Osteoblast (primary cell): ENCODE measurements around the gene PRORP. TPM values are rescaled to one million over a fixed set of nuclear protein-coding genes. Genes with fewer than 3 reads are reported as not detected.
A peak's percentile ranks its signal among the peaks of the same experiment; 100 is the strongest.

Source experiments
- DNase-seq: peaks from one replicate; pipeline ENCODE4 v3.0.0; 2011; ENCODE audit warnings: low spot score, mixed read lengths; ENCODE audit not compliant: insufficient read length; ENCODE audit errors: missing footprints
- H2AFZ ChIP-seq: 2 replicates; pipeline ENCODE4 v1.6.0; 2011; ENCODE audit warnings: mild to moderate bottlenecking, low read length
- H3K27ac ChIP-seq: 2 replicates; pipeline ENCODE4 v1.5.1; 2011; ENCODE audit warnings: mild to moderate bottlenecking, low read depth, low read length, moderate library complexity
- H3K27me3 ChIP-seq: 2 replicates; pipeline ENCODE4 v1.6.0; 2012; ENCODE audit warnings: mild to moderate bottlenecking, control low read depth, inconsistent platforms, low read length, moderate library complexity; ENCODE audit not compliant: insufficient read depth
- H3K36me3 ChIP-seq: 2 replicates; pipeline ENCODE4 v1.5.1; 2011; ENCODE audit warnings: mild to moderate bottlenecking, low read length, control low read depth, moderate library complexity; ENCODE audit not compliant: insufficient read depth
- H3K4me1 ChIP-seq: 2 replicates; pipeline ENCODE4 v1.5.1; 2011; ENCODE audit warnings: mild to moderate bottlenecking, low read length, control low read depth, moderate library complexity; ENCODE audit not compliant: insufficient read depth
- H3K4me2 ChIP-seq: 2 replicates; pipeline ENCODE4 v1.6.0; 2011; ENCODE audit warnings: mild to moderate bottlenecking, low read length; ENCODE audit not compliant: insufficient read depth
- H3K4me3 ChIP-seq: fragments of 200-600 bp; sonication (generic); 3 replicates; pipeline ENCODE4 v1.5.1; 2012; ENCODE audit warnings: mild to moderate bottlenecking, low read length, inconsistent platforms; ENCODE audit not compliant: insufficient read depth
- H3K79me2 ChIP-seq: 2 replicates; pipeline ENCODE4 v1.6.0; 2012; ENCODE audit warnings: mild to moderate bottlenecking, low read length, control low read depth, inconsistent platforms; ENCODE audit not compliant: insufficient read depth
- H3K9me3 ChIP-seq: 2 replicates; pipeline ENCODE4 v1.5.1; 2011; ENCODE audit warnings: low read depth, low read length, control low read depth
- H4K20me1 ChIP-seq: 2 replicates; pipeline ENCODE4 v1.6.0; 2012; ENCODE audit warnings: mild to moderate bottlenecking, low read length, control low read depth; ENCODE audit not compliant: insufficient read depth
- total RNA-seq: library from RNA; depleted of rRNA; stranded (reverse); fragments of >200 nt; gene quantifications from 2 replicates; pipeline ENCODE4 v1.2.3, GENCODE V29; 2012
- TF ChIP-seq, protein P1 (sequence below): IDR thresholded peaks from 2 replicates; pipeline ENCODE4 v1.5.1; 2011; ENCODE audit warnings: mild to moderate bottlenecking, low read depth, low read length, moderate library complexity; ENCODE audit errors: extremely low read depth

Gene PRORP
- total RNA-seq, 1 donor: 30.4 TPM

- peaks cover 3% of the 10 kb centered on the region for H4K20me1 ChIP-seq
- TF ChIP-seq, protein P1, sequence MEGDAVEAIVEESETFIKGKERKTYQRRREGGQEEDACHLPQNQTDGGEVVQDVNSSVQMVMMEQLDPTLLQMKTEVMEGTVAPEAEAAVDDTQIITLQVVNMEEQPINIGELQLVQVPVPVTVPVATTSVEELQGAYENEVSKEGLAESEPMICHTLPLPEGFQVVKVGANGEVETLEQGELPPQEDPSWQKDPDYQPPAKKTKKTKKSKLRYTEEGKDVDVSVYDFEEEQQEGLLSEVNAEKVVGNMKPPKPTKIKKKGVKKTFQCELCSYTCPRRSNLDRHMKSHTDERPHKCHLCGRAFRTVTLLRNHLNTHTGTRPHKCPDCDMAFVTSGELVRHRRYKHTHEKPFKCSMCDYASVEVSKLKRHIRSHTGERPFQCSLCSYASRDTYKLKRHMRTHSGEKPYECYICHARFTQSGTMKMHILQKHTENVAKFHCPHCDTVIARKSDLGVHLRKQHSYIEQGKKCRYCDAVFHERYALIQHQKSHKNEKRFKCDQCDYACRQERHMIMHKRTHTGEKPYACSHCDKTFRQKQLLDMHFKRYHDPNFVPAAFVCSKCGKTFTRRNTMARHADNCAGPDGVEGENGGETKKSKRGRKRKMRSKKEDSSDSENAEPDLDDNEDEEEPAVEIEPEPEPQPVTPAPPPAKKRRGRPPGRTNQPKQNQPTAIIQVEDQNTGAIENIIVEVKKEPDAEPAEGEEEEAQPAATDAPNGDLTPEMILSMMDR: no peak
These were observed 12.2 kb downstream of the PRORP start for GRCh38 chr14:35134329-35135123.

GRCh38 chr14:35138585-35138984 is 16.2 kb downstream of the PRORP start:
- no peaks in the 10 kb centered on the region for H3K9me3 ChIP-seq

More at GRCh38 chr14:35134329-35135123, 12.2 kb downstream of the PRORP start:
- H3K9me3 ChIP-seq: no peaks in the 10 kb centered on the region
- no peak overlapping the region for H3K4me2 ChIP-seq
- no peaks in the 10 kb centered on the region for H3K27me3 ChIP-seq
- peaks cover 40% of the 10 kb centered on the region for H3K79me2 ChIP-seq
- H3K4me1 ChIP-seq: no peaks in the 10 kb centered on the region
- no peak overlapping the region for H2AFZ ChIP-seq
- no peak for DNase-seq
- peaks cover 5% of the 10 kb centered on the region for H3K36me3 ChIP-seq
- no peak overlapping the region for H3K4me3 ChIP-seq
- H3K27ac ChIP-seq: no peak overlapping the region

GRCh38 chr14:35140718-35141581 is 18.6 kb downstream of the PRORP start:
- TF ChIP-seq, protein P1: peak; percentile 42
- H3K9me3 ChIP-seq: no peaks in the 10 kb centered on the region
- H3K4me3 ChIP-seq: no peak overlapping the region
- DNase-seq: no peak
- no peak overlapping the region for H3K27ac ChIP-seq
- peaks cover 18% of the 10 kb centered on the region for H3K79me2 ChIP-seq
- no peaks in the 10 kb centered on the region for H4K20me1 ChIP-seq
- no peak overlapping the region for H2AFZ ChIP-seq
- H3K27me3 ChIP-seq: no peaks in the 10 kb centered on the region
- no peaks in the 10 kb centered on the region for H3K36me3 ChIP-seq
- H3K4me1 ChIP-seq: no peaks in the 10 kb centered on the region
- no peak overlapping the region for H3K4me2 ChIP-seq

More at GRCh38 chr14:35138585-35138984, 16.2 kb downstream of the PRORP start:
- Histone ChIP-seq H3K4me3 (no peak overlapping the region), H3K36me3 (peaks cover 5% of the 10 kb centered on the region), H3K4me1 (no peaks in the 10 kb centered on the region), H3K79me2 (peaks cover 31% of the 10 kb centered on the region), H3K27ac (no peak overlapping the region), H3K27me3 (no peaks in the 10 kb centered on the region), H3K4me2 (no peak overlapping the region), H4K20me1 (peaks cover 3% of the 10 kb centered on the region), H2AFZ (no peak overlapping the region)
- TF ChIP-seq, protein P1: no peak
- no peak for DNase-seq

- Histone ChIP-seq H3K27ac (no peak overlapping the region), H3K4me3 (no peak overlapping the region), H3K4me1 (no peaks in the 10 kb centered on the region), H3K79me2 (peaks cover 8% of the 10 kb centered on the region), H3K4me2 (no peak overlapping the region), H3K9me3 (no peaks in the 10 kb centered on the region), H3K36me3 (no peaks in the 10 kb centered on the region), H2AFZ (no peak overlapping the region), H4K20me1 (no peaks in the 10 kb centered on the region), H3K27me3 (no peaks in the 10 kb centered on the region)
- no peak for DNase-seq
- TF ChIP-seq, protein P1: no peak
These were observed 21.7 kb downstream of the PRORP start for GRCh38 chr14:35144029-35144428.
